Loucy (cell line): ENCODE measurements around the gene PIP4P1.

Experiments
- CTCF ChIP-seq: fragments of 200-600 bp; sonication (generic); conservative IDR thresholded peaks from 2 replicates; pipeline ENCODE4 v1.5.1; 2014; ENCODE audit warnings: mild to moderate bottlenecking, antibody characterized with exemption, low read length
- EZH2phosphoT487 ChIP-seq: fragments of 200-600 bp; IDR thresholded peaks from 2 replicates; pipeline ENCODE4 v1.6.1; 2018; ENCODE audit warnings: antibody characterized with exemption, mild to moderate bottlenecking, moderate library complexity, borderline replicate concordance

GRCh38 chr14:20469890-20470602 is 8.8 kb upstream of the PIP4P1 start:
- TF ChIP-seq CTCF (no peak), EZH2phosphoT487 (no peak)
